Spleen (tissue), 11 donors: ENCODE results near the gene DMRTC1B. TPM values are rescaled to one million over a fixed set of nuclear protein-coding genes. Genes with fewer than 3 reads are reported as not detected.
A peak's percentile ranks its signal among the peaks of the same experiment; 100 is the strongest.
"Not testable (repeated sequence)": the region's sequence is repeated elsewhere in the genome, so short reads cannot be mapped to it uniquely, and the experiment has no call there.

Experiments used
- DNase-seq: peaks from one replicate; pipeline ENCODE4 v3.0.0-alpha.2; 2020
- H3K27ac ChIP-seq, 8 donors: fragments of 200-600 bp; sonication (generic) in 7 of 8; 1 replicate in 4 of 8; 2 replicates in 4 of 8; pipeline versions ENCODE4 v1.5.0 to v1.8.0; 2016 to 2021; ENCODE audit warnings: inconsistent platforms in 4 of 8, mild to moderate bottlenecking in 4 of 8, moderate library complexity in 1 of 8
- H3K27me3 ChIP-seq, 7 donors: fragments of 200-600 bp; sonication (generic) in 6 of 7; replicated peaks in 1 of 7; 1 replicate in 4 of 7; 2 replicates in 3 of 7; pipeline versions ENCODE4 v1.5.0 to v1.8.0; 2016 to 2021; ENCODE audit warnings: inconsistent platforms in 3 of 7, mild to moderate bottlenecking in 1 of 7
- H3K36me3 ChIP-seq, 6 donors: fragments of 200-600 bp; sonication (generic) in 5 of 6; 1 replicate in 4 of 6; 2 replicates in 2 of 6; pipeline versions ENCODE4 v1.5.0 to v1.8.0; 2016 to 2021; ENCODE audit warnings: inconsistent platforms in 2 of 6
- H3K4me1 ChIP-seq, 6 donors: fragments of 200-600 bp; sonication (generic) in 5 of 6; 1 replicate in 3 of 6; 2 replicates in 3 of 6; pipeline versions ENCODE4 v1.5.0 to v1.8.0; 2016 to 2021; ENCODE audit warnings: inconsistent platforms in 3 of 6
- H3K4me3 ChIP-seq, 8 donors: fragments of 200-600 bp; sonication (generic) in 7 of 8; 1 replicate in 4 of 8; 2 replicates in 4 of 8; pipeline versions ENCODE4 v1.5.0 to v1.8.0; 2016 to 2021; ENCODE audit warnings: inconsistent platforms in 4 of 8, mild to moderate bottlenecking in 4 of 8, moderate library complexity in 2 of 8
- H3K9me3 ChIP-seq, 8 donors: fragments of 200-600 bp; sonication (generic) in 7 of 8; 1 replicate in 4 of 8; 2 replicates in 4 of 8; pipeline versions ENCODE4 v1.5.0 to v1.8.0; 2016 to 2021; ENCODE audit warnings: inconsistent platforms in 4 of 8
- WGBS, 5 donors: extraction: QIAGEN DNeasy Blood & Tissue Kit in 3 of 5; methylation state at CpG; one replicate each; pipeline versions ENCODE4 v1.1.5 to v1.1.7; 2013 to 2018; 5-methylcytosine and 5-hydroxymethylcytosine counted together
- intact Hi-C: fragments of 100-400 bp; cut with DNase I; formaldehyde crosslinking; loops from one replicate; pipeline ENCODE4 v1.15.0; 2023; ENCODE audit warnings: low total_unique reads
- polyA plus RNA-seq, 3 donors: library from polyadenylated mRNA; stranded (reverse); fragments of 200-250 nt; gene quantifications; one replicate each; pipeline ENCODE4 v1.2.1, GENCODE V29; 2013
- total RNA-seq, 7 donors: library from RNA; depleted of rRNA in 3 of 7; stranded (reverse); fragments of >200 nt in 3 of 7; fragmentation: NEBNext Ultra II Directional in 4 of 7; extraction: Animal tissue kit (Norgen Biotek cat#: 25700) in 4 of 7; gene quantifications; one replicate each; pipeline versions ENCODE4 v1.1.0 to v1.2.1, GENCODE V29; 2016 to 2021
- donor health status: healthy with polysubstance abuse.
- donor health status: DM: no; HTN: no; CAD: no; lungs with moderate emphysema.
- donor health status: DM: no; HTN: no; CAD: no.
- donor health status: Bipolar disorder and iron deficiency.
- donor health status: healthy.
- donor health status: DM: no; HTN: no; CAD: no.
- donor health status: DM: yes; HTN: yes; CAD: no.

Gene DMRTC1B
- total and polyA plus RNA-seq, 10 donors, result 0.67 to 4.2 (median 1.4) TPM; not detected in 3

DNA sequence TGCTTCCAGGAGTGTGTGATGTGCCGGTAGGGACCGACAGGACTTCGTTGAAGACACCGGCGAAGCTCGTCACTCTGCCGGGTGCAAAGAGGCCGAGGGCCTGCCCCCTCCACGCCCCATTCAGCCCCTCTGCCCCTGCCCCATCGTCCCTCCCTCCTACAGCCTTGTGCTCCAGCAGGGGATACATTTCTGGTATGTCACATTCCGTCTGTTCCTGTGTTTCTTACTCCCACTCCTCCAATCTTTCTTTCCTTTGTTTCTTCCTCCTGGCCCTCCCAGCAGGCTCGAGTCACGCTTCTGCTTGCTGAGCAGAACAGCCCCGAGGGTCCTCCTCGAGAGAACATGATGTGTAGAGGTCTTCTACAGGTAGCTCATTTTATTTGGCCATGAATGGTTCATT, 5.9 kb downstream of the DMRTC1B start, which contains the start of gene FAM236B:
TSS of gene FAM236B (minus strand) at position 101 of the 400 bp plus-strand sequence. CDS start at position 1, 100 bp downstream.
- H3K27ac ChIP-seq, H3K9me3 ChIP-seq, H3K4me3 ChIP-seq, H3K4me1 ChIP-seq, DNase-seq, H3K27me3 ChIP-seq, intact Hi-C loops, H3K36me3 ChIP-seq: not testable (repeated sequence)
- no CpG with 5 or more reads among the region's 15 CpGs for WGBS, 5 donors

DNA sequence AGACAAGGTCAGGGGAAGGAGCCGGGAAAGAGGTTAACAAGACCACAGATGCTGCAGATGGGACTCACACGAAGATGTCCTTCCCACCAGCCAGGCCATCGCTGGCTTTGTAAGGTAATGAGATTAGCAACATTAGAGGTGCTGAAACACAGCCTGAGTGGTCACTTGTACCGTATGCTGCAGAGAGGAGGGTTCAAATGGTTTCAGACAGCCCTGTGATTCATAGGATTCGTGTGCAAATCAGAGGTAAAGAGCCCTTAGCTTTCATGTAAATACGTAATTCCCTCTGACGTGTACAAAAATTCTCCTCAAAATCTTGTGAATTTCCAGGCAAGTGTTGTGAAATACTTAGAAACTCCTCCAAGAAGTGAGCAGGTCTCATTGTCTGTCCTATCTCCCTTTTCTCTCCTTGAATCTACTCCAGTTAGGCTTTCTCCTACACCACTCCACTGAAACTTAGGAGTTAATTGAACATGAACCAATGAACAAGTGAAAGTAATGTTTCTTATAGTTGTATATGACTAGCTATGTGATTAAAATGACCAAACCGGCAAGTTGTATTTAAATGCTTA, 6.8 kb downstream of the DMRTC1B start:
- WGBS, 5 donors, result no CpG with 5 or more reads among the region's 8 CpGs
- H3K27ac ChIP-seq, H3K27me3 ChIP-seq, H3K4me1 ChIP-seq, H3K4me3 ChIP-seq, H3K9me3 ChIP-seq, intact Hi-C loops, DNase-seq, H3K36me3 ChIP-seq: not testable (repeated sequence)

DNA sequence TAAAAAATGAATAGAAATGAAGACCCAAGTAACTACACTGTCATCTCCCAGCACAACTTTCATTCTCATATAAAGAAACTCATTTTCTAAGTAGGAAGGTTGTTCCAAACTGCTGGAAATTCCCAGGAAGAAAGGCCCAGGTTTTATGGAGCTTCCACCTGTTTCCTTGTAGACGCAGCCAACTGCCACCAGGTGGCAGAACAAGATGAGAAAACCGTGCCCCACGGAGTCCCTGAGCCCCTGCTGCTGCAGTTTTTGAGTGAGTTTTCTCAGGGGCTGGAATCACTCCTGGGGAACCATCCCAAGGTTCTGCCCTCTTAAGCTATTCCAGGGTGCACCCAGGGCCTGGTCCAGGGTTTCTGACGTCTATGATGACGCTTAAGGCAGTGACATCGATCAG, 7.3 kb downstream of the DMRTC1B start:
- no CpG with 5 or more reads among the region's 6 CpGs for WGBS, 5 donors
- not testable (repeated sequence) for H3K27ac ChIP-seq

DNA sequence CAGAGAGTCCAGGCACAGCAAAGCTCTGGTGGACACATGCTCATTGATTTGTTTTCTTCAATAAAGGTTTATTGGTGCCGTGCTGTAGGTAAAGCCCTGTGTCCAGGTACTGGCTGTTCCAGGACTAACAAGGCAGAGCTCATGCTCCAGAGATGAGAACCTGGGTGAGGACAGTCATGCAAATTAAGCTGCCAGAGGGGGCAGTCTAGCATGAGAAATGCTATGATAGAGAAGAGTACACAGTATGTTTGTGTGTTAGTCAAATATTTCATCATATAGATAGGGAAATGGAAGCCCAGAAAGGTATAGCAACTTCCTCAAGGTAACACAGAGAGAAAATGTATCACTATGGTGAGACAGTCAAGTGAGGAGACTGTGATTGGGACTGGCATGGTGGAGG, 11.5 kb downstream of the DMRTC1B start:
- H3K36me3 ChIP-seq, intact Hi-C loops, DNase-seq, H3K27ac ChIP-seq, H3K27me3 ChIP-seq, H3K4me3 ChIP-seq, H3K4me1 ChIP-seq, H3K9me3 ChIP-seq: not testable (repeated sequence)
- no CpG with 5 or more reads among the region's 1 CpG for WGBS, 5 donors

More for the DNA sequence above, 7.3 kb downstream of the DMRTC1B start:
- DNase-seq, H3K27me3 ChIP-seq, H3K4me3 ChIP-seq, H3K4me1 ChIP-seq, H3K9me3 ChIP-seq, intact Hi-C loops, H3K36me3 ChIP-seq: not testable (repeated sequence)

DNA sequence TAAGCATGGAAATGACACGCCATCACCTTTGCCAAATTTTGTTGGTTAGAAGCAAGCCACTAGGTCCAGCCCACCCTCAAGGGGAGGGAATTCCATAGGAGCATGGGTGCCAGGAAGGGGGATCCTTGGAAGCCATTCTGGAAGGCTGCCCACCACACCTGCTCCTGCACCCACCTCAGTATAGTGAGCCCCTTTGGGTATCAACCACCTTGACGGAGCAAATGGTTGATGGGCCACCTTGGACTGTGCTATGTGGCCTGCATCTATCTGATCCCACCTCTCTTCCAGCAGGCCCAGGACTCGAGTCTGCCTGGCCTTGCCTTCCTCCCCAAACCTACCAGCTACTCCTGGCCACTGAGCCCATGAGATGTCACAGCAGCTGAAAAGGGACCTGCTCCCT, 13.7 kb downstream of the DMRTC1B start:
- H3K4me1 ChIP-seq, H3K36me3 ChIP-seq, H3K27ac ChIP-seq, H3K27me3 ChIP-seq, H3K4me3 ChIP-seq, H3K9me3 ChIP-seq, intact Hi-C loops: not testable (repeated sequence)
- peak; percentile 34 for DNase-seq
- WGBS, 5 donors, result 89 to 100% (median 100%) methylated on average over 1 of the region's 3 CpGs; no CpG with 5 or more reads in 2 of the 5 donors

DNA sequence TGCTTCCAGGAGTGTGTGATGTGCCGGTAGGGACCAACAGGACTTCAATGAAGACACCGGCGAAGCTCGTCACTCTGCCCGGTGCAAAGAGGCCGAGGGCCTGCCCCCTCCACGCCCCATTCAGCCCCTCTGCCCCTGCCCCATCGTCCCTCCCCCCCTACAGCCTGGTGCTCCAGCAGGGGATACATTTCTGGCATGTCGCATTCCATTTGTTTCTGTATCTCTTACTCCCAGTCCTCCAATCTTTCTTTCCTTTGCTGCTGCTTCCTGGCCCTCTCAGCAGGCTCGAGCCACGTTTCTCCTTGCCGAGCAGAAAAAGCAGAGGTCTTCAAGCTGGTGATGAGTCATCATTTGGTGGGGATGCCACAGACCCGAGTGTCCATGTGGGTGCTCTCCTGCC, 31.4 kb downstream of the DMRTC1B start, which contains the start of gene FAM236D:
TSS of gene FAM236D (minus strand) at position 101 of the 400 bp plus-strand sequence. CDS start at position 1, 100 bp downstream.
- H3K9me3 ChIP-seq, DNase-seq, H3K27me3 ChIP-seq, H3K36me3 ChIP-seq, H3K4me1 ChIP-seq, H3K4me3 ChIP-seq, H3K27ac ChIP-seq, intact Hi-C loops: not testable (repeated sequence)
- no CpG with 5 or more reads among the region's 13 CpGs for WGBS, 5 donors

DNA sequence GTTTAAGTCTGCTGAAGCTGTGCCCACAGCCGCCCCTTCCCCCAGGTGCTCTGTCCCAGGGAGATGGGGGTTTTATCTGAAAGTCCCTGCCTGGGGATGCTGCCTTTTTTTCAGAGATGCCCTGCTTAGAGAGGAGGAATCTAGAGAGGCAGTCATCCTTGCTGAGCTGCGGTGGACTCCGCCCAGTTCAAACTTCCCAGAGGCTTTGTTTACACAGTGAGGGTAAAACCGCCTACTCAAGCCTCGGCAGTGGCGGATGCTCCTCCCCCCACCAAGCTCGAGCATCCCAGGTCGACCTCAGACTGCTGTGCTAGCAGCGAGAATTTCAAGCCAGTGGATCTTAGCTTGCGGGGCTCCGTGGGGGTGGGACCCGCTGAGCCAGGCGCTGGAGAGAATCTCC, 54.0 kb downstream of the DMRTC1B start:
- H3K36me3 ChIP-seq, H3K27ac ChIP-seq, DNase-seq, intact Hi-C loops, H3K4me3 ChIP-seq, H3K4me1 ChIP-seq, H3K9me3 ChIP-seq, H3K27me3 ChIP-seq: not testable (repeated sequence)
- no CpG with 5 or more reads among the region's 13 CpGs for WGBS, 5 donors

DNA sequence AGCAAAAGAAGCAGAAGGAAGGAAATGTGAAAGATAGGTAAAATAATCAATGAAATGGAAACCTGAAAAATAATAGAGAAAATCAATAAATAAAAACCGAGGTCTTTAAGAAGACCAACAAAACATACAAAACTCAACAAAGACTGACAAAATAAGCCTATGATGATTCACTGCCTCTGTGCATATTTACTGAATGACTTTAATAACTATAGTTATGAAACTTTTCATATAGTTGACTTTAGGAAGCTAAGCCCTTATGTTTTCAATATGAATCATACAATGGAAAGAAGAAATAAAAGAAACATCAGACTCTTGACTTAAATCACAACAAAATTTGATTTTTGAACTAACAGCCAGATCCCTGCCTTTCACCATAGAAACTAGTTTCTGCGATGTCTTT, 60.8 kb downstream of the DMRTC1B start:
- H3K36me3 ChIP-seq, H3K4me1 ChIP-seq, intact Hi-C loops, H3K27ac ChIP-seq, DNase-seq, H3K27me3 ChIP-seq, H3K9me3 ChIP-seq, H3K4me3 ChIP-seq: not testable (repeated sequence)
- no CpG with 5 or more reads among the region's 2 CpGs for WGBS, 5 donors

DNA sequence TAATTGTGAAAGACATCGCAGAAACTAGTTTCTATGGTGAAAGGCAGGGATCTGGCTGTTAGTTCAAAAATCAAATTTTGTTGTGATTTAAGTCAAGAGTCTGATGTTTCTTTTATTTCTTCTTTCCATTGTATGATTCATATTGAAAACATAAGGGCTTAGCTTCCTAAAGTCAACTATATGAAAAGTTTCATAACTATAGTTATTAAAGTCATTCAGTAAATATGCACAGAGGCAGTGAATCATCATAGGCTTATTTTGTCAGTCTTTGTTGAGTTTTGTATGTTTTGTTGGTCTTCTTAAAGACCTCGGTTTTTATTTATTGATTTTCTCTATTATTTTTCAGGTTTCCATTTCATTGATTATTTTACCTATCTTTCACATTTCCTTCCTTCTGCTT, 106.2 kb downstream of the DMRTC1B start:
- intact Hi-C loops, H3K36me3 ChIP-seq, H3K27ac ChIP-seq, H3K27me3 ChIP-seq, H3K4me1 ChIP-seq, DNase-seq, H3K9me3 ChIP-seq, H3K4me3 ChIP-seq: not testable (repeated sequence)
- no CpG with 5 or more reads among the region's 2 CpGs for WGBS, 5 donors

DNA sequence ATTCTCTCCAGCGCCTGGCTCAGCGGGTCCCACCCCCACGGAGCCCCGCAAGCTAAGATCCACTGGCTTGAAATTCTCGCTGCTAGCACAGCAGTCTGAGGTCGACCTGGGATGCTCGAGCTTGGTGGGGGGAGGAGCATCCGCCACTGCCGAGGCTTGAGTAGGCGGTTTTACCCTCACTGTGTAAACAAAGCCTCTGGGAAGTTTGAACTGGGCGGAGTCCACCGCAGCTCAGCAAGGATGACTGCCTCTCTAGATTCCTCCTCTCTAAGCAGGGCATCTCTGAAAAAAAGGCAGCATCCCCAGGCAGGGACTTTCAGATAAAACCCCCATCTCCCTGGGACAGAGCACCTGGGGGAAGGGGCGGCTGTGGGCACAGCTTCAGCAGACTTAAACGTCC, 113.0 kb downstream of the DMRTC1B start:
- intact Hi-C loops, DNase-seq, H3K4me1 ChIP-seq, H3K27me3 ChIP-seq, H3K9me3 ChIP-seq, H3K27ac ChIP-seq, H3K36me3 ChIP-seq, H3K4me3 ChIP-seq: not testable (repeated sequence)
- no CpG with 5 or more reads among the region's 14 CpGs for WGBS, 5 donors
